ENCODE data around the gene FAM114A2. TPM values are rescaled to one million over a fixed set of nuclear protein-coding genes. Genes with fewer than 3 reads are reported as not detected.
"Not testable (repeated sequence)": the region's sequence is repeated elsewhere in the genome, so short reads cannot be mapped to it uniquely, and the experiment has no call there.

FAM114A2 gene
- total and polyA plus RNA-seq, 7 donors = 11.2 to 36.5 (median 23.2) TPM

DNA sequence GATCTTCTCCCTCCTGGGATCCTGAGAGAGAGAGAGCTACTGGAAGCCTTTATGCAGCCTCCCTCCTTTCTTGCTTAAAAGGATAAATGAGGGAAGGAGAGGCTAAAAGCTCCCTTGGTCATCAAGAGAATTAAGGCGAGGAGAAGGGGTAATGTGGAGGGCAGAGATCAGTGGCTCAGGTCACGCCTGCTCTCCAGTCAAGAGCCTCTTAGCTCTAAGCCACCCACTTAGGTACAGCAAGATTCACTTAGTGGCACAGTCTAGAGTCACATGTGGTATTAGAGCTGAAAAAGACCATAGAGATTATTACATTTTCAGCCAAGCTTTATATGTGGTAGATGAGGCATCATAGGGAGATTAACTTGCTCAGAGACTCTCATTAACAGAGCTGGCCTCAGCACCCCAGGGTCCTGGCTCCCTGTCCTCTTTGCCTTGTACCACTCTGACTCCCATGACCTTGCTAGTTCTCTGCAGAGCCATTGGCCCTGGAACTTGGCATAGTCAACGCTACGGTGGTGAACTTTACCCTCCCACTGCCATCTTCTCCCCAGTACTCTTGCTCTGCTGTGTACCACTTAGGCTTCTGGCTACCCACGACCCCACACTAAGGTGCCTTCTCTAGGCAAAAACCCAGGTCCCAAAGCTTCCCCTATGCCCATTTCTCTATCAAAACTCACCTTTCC is 37.7 kb upstream of the FAM114A2 start:
- Histone ChIP-seq H3K27me3 (ENCODE audit: insufficient read depth in 3 of 3, low read length in 2 of 3) (no peaks in the 10 kb centered on the region), H3K9me3 (no peaks in the 10 kb centered on the region), H3K36me3 (ENCODE audit: insufficient read depth in 1 of 2, low read depth in 1 of 2) (no peaks in the 10 kb centered on the region), H3K4me1 (peaks cover 13% of the 10 kb centered on the region), H3K4me3 (no peak overlapping the region), H3K27ac (no peak overlapping the region)
- intact Hi-C loops (cut with DNase I) = no loop called here
- no peak for ATAC-seq
- 85 to 92% (median 89%) methylated on average over 5 of the region's 5 CpGs for WGBS, 3 donors
- DNase-seq = no peak
- TF ChIP-seq, protein P1, sequence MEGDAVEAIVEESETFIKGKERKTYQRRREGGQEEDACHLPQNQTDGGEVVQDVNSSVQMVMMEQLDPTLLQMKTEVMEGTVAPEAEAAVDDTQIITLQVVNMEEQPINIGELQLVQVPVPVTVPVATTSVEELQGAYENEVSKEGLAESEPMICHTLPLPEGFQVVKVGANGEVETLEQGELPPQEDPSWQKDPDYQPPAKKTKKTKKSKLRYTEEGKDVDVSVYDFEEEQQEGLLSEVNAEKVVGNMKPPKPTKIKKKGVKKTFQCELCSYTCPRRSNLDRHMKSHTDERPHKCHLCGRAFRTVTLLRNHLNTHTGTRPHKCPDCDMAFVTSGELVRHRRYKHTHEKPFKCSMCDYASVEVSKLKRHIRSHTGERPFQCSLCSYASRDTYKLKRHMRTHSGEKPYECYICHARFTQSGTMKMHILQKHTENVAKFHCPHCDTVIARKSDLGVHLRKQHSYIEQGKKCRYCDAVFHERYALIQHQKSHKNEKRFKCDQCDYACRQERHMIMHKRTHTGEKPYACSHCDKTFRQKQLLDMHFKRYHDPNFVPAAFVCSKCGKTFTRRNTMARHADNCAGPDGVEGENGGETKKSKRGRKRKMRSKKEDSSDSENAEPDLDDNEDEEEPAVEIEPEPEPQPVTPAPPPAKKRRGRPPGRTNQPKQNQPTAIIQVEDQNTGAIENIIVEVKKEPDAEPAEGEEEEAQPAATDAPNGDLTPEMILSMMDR (IDR thresholded peaks at IDR 0.05) = no peak

DNA sequence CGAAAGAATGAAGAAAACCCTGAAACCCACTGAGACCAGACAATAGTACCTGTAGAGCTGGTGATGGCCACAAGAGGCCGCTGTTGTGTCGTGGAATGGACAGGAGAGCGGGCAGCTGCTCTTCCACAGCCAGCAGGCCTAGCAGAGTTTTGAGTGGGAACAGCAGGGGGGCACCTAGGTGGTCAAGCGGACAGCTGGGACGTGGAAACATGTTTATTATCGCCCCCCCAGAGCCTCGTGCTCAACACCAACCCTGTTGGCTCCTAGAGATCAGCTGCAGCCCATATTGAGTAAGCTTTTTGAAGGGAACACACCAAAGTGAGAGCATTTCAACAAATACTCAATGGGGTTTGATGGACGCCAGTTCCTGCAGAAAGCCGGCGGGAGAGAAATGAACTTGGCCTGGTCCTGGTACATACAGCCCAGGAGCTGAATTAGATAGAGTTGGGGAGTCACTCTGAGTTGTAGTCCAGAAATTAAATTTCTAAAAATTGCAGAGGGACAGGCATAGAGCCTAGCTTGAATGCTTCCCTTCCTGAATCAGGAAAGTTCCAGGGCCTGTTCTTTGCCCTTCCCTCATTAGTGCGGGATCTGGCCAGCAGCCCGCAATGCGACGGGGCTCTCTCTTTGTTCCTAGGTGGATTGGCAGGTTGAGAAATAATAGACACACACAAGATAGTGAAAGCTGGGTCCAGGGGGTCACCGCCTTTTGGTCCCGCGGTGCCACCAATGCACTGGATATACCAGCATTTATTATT is 33.9 kb upstream of the FAM114A2 start:
- Histone ChIP-seq H3K27me3 (ENCODE audit: insufficient read depth in 3 of 3, low read length in 2 of 3) (no peaks in the 10 kb centered on the region), H3K4me3 (no peak overlapping the region), H3K36me3 (ENCODE audit: insufficient read depth in 1 of 2, low read depth in 1 of 2) (no peaks in the 10 kb centered on the region), H3K27ac (no peak overlapping the region), H3K4me1 (peaks cover 8% of the 10 kb centered on the region), H3K9me3 (no peaks in the 10 kb centered on the region)
- 31 to 35% (median 34%) methylated on average over 18 of the region's 18 CpGs for WGBS, 3 donors
- peak; percentile 84 to 89 for DNase-seq
- TF ChIP-seq, protein P1 (IDR thresholded peaks at IDR 0.05) = peak; percentile 96
- ATAC-seq = peak; percentile 89 to 97 (median 92)
- intact Hi-C loops (cut with DNase I) = loop anchor here (1.0 to 5.0 kb wide), 4 partner anchors 108 to 332 kb away; no protein-coding TSS in a partner anchor

DNA sequence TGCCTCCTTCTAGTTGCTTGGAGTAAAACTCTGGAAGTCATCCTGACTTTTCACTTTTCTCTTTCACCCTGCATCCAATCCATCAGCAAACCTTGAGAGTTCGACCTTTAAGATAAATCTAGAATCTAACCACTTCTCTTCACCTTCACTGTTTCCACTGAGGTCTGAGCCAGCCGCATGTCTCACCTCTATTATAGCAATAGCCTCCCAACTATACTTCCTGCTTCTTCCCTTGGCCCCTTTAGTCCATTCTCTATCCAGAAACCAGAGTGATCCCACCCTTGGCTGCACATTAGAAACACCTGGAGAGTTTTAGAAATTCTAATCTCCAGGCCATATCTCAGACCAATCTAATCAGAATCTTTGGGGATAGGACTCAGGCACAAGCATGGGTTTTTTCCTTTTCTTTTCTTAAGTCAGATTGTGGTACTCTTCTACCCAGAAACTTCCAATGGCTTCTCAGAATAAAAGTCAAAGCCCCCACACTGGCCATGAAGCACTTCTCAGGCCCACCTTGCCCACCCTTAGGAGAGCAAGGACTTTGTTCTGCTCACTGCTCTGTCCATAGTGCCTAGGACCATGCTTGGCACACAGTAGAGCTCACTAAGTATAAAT is 33.2 kb upstream of the FAM114A2 start:
- no peaks in the 10 kb centered on the region for H3K27me3 ChIP-seq (ENCODE audit: insufficient read depth in 3 of 3, low read length in 2 of 3)
- peak in 1 of 4 donors; percentile 13 for ATAC-seq
- peaks cover 3% of the 10 kb centered on the region for H3K4me1 ChIP-seq
- intact Hi-C loops (cut with DNase I) = loop anchor here (1.0 to 5.0 kb wide), 4 partner anchors 109 to 333 kb away; no protein-coding TSS in a partner anchor
- H3K4me3 ChIP-seq = no peak overlapping the region
- no peak for DNase-seq
- H3K9me3 ChIP-seq = no peaks in the 10 kb centered on the region
- TF ChIP-seq, protein P1 (IDR thresholded peaks at IDR 0.05) = no peak
- 73 to 76% (median 75%) methylated on average over 2 of the region's 2 CpGs for WGBS, 3 donors
- no peaks in the 10 kb centered on the region for H3K36me3 ChIP-seq (ENCODE audit: insufficient read depth in 1 of 2, low read depth in 1 of 2)
- H3K27ac ChIP-seq = no peak overlapping the region

DNA sequence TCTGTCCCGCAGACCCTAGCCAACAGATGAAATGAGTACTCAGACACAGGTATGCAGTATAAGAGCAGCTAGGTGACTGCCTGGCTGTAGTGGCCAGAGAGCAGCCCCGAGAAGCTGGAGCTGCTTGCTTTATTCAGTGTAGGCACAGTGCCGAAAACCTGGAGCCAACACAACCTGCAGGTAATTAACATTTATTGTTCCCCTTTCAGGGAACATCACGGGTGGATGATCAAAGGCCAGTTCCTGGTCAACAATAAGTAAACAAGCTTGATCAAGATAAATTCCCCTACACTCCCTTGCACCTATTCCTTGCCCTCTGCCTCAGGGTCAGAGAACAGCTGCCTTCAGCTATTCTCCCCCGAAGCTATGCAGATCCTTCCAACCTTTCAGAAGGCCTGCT is 31.1 kb upstream of the FAM114A2 start:
- intact Hi-C loops (cut with DNase I) = loop anchor here in 1 of 2 donors (5.0 kb wide), 1 partner anchor 112 kb away; no protein-coding TSS in a partner anchor

DNA sequence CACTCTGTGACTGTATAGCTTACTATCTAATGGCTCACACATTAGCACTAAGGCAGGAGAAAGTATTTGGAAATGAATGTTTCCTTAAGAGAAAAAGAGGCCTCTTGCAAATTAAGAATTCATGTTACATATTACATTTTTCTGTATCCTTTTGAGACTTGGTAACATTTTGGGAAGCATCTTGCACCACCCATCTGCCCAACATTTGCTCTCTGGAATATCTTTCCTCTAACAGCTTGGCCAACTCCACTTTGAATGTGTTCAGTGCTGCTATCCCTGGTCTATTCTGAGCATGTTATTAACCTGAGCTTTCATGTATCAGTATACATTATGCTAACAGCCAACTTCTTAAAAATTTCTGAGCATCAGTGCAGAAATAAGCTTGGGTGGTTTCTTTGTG is 27.3 kb upstream of the FAM114A2 start:
- DNase-seq (no peak), ATAC-seq (no peak)
- Histone ChIP-seq H3K4me3 (no peak overlapping the region), H3K9me3 (no peaks in the 10 kb centered on the region), H3K36me3 (ENCODE audit: insufficient read depth in 1 of 2, low read depth in 1 of 2) (no peaks in the 10 kb centered on the region), H3K27ac (no peak overlapping the region), H3K4me1 (no peaks in the 10 kb centered on the region), H3K27me3 (ENCODE audit: insufficient read depth in 3 of 3, low read length in 2 of 3) (no peaks in the 10 kb centered on the region)
- intact Hi-C loops (cut with DNase I) = no loop called here
- TF ChIP-seq, protein P1 (IDR thresholded peaks at IDR 0.05) = no peak

More for the DNA sequence above, 31.1 kb upstream of the FAM114A2 start:
- not testable (repeated sequence) for H3K9me3 ChIP-seq; H3K27ac ChIP-seq; ATAC-seq; H3K4me1 ChIP-seq; H3K4me3 ChIP-seq; DNase-seq; H3K36me3 ChIP-seq (ENCODE audit: insufficient read depth in 1 of 2, low read depth in 1 of 2); H3K27me3 ChIP-seq (ENCODE audit: insufficient read depth in 3 of 3, low read length in 2 of 3)
- 90 to 91% (median 90%) methylated on average over 5 of the region's 5 CpGs for WGBS, 3 donors

All from psoas muscle (tissue), 8 donors.